HPDE6-E6E7 (cell line): Measurements from ENCODE around the gene PHGDH.
"Not testable (repeated sequence)": the region's sequence is repeated elsewhere in the genome, so short reads cannot be mapped to it uniquely, and the experiment has no call there.

ENCODE experiments used
- DNase-seq: peaks from one replicate; pipeline ENCODE4 v3.0.0; 2011; ENCODE audit warnings: missing footprints; ENCODE audit errors: extremely low spot score

The PHGDH gene

GRCh38 chr1:119711804-119712341, at the start of gene PHGDH:
TSS of gene PHGDH (plus strand) at chr1:119711934. CDS start at chr1:119712023, 89 bp downstream.
- peak; percentile 90 for DNase-seq

DNA sequence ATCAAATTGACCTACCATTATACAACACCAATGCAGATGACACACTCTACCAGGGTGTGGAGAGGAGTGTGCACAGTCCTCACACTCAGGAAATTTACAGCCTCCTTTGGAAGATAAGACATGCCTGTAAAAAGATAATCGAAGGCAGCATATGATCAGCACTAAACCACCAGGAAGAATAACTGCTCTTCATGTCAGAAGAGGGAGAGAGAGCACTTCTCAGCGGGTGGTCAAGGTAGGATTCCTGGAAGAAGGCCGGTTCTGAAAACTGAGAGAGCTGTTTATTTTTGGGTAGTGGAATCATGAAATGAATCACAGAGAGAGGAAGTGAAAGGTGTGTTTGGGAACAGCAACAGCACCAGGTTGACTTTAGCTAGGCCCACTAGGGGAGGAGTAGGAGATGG, 49.7 kb upstream of the PHGDH start:
- DNase-seq, result no peak

- no peak for DNase-seq
These were observed 47.7 kb upstream of the PHGDH start for GRCh38 chr1:119664067-119664466.

- no peak for DNase-seq
These were observed 44.6 kb upstream of the PHGDH start for GRCh38 chr1:119667173-119667572.

DNA sequence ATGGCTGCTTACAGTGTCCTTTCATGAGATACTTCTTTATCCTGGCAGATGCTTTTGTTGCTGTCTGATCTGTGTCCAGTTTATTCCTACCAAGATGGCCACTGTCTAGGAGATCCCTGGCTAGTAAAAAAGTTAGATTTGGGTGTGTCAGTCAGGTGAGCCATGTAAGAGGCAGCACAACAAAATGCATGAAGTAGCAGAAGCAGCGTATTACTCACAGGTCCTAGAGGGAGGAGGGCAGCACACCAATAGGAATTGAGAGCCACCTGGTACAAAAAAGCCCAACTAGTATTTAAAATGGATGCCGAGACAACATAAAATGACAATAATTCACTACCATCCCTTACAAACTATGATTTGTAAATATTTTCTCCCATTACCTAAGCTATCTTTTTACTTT, 40.8 kb upstream of the PHGDH start:
- DNase-seq, result no peak

DNA sequence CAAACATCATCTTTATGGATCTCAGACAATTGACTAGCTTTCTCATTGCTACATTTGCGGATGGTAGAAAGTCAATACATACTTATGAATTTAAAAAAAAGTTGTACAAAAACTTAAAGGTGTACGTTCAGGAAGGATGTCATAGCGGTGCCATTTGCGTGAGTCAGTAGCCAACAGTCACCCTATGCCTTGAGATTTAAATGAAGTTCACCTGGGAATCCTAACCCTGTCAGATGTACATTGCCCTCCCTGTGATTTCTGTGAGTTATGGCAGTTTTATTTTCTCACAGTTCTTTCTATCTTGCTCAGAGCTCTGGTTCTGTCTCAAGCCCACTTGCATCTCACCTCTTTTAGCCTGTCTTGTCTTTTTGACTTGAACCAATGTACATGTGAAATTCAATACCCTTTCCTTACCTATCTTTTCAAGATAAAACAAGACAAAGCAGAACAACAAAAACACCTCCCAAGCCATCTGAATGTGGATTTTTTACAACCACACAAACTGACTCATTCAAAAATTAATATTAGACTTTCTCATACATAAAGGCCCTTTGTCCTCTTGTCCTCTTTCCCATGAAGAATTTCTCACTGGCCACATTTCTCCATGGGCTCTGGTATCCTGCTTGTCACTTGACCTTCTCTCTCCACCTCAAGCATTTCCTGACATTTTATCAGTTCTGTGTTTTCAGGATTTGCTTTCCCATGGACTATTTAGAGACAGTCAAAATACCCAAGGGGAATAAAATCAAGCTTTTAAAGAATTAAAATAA, 38.4 kb upstream of the PHGDH start:
- no peak for DNase-seq

DNA sequence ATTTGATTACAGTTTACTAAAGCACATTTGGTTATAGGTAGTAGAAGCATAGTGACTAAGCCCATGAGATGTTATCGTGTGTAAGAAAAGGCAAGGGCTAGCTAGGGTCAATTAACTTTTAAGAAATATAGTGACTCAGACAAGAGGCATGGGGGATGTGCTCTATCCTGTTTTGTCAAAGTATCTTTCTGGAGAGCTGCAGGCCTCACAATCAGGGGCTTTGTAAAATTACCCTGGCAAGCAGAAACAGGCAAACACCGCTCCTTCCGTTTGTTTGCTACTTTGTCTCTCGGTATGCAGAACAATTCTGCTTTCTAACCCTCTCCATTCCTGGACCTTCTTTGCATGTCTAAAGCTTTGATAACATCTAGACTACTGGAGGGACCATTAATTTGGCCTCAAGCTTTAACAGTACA, 37.6 kb upstream of the PHGDH start:
- DNase-seq, result no peak

DNA sequence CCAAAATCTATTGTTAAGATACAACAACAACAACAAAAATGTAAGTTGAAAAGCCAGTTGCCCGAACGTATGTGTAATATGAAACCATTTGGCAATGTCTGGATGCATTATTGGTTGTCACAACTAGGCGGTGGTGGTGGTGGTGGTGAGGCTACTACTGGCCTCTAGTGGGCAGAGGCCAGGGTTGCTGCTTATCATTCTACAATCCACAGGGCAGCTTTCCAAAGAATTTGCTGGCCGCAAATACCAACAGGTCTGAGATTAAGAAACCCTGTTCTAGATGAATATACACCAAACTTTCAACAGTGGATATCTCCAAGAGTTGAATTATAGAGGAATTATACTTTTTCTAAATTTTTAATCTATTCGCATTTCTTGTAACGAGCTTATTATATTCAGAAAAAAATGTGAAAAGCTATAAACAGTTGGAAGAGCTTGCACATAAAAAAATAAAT, 36.9 kb upstream of the PHGDH start:
- no peak for DNase-seq

- DNase-seq, result peak; percentile 69
These were observed 36.1 kb upstream of the PHGDH start for GRCh38 chr1:119675349-119676345.

- DNase-seq, result no peak
These were observed 35.0 kb upstream of the PHGDH start for GRCh38 chr1:119676571-119677206.

GRCh38 chr1:119679223-119679622, 32.5 kb upstream of the PHGDH start:
- DNase-seq, result no peak

DNA sequence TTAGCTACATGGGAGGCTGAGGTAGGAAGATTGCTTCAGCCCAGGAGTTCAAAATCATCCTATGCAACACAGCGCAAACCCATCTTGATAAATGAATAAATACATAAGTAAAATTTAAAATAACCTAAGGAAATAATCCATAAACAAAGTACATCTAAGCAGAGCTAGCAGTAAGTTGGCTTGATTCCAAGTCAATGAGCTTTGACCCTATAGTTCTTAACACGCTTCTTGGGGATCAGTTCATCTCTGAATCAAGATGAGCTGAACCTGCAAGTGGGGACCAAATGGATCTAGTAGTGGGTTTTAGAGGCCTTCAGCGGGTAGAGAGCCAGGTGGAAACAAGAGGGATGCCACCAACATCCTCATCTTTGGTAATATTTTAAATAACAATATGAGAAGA, 31.5 kb upstream of the PHGDH start:
- DNase-seq, result no peak

DNA sequence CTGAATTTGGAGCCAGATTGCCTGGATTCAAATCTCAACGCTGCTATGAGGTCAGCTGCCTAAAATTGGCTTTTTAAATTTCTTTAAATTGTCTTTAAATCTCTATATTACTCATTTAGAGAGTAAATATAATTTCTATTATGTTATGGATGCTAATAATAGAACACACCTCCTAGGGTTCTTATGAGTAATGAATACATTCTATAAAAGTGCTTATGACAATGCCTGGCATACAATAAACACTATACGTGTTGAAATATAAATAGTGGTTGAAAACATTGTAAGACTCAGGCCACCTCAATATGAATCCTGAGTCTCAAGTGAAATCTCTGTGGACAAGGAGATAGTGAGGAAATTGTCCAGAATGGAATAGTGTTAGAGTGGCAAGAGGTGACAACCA, 31.0 kb upstream of the PHGDH start:
- DNase-seq, result no peak

DNA sequence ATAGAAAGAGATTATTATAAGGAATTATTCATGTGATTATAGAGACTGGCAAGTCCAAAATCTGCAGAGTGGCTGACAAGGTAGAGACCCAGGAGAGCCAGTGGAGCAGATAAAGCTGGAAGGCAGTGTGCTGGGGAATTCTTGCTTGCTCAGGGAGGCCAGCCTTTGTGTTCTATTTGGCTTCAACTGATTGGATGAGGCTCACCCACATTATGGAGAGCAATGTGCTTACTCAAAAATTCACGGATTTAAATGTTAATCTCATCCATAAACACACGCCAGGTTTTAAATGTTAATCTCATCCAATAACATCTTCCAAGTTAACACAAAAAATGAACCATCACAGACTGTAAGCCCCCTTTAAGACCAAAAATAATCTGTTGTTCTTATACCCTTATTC, 30.2 kb upstream of the PHGDH start:
- DNase-seq, result no peak

DNA sequence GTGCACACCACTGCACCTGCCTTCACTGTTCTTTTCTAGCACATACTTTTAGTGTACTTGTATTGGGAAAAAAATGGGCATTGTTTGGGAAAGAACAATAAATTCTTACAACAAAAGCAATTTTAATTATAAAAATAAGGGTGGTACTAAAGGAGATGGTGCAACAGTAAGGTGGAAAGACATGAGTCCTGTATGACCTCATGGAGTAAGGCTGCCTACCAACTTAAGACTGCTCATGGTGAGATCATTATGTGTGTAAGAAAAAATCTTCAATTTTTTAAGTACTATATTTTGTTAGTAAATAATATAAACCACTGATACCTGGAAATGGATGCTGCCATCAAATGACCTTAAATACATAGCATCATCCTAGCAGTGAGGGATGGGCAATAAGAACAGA, 29.6 kb upstream of the PHGDH start:
- no peak for DNase-seq

GRCh38 chr1:119683893-119684292, 27.8 kb upstream of the PHGDH start:
- no peak for DNase-seq

GRCh38 chr1:119686661-119687060, 25.1 kb upstream of the PHGDH start:
- DNase-seq, result peak; percentile 69

DNA sequence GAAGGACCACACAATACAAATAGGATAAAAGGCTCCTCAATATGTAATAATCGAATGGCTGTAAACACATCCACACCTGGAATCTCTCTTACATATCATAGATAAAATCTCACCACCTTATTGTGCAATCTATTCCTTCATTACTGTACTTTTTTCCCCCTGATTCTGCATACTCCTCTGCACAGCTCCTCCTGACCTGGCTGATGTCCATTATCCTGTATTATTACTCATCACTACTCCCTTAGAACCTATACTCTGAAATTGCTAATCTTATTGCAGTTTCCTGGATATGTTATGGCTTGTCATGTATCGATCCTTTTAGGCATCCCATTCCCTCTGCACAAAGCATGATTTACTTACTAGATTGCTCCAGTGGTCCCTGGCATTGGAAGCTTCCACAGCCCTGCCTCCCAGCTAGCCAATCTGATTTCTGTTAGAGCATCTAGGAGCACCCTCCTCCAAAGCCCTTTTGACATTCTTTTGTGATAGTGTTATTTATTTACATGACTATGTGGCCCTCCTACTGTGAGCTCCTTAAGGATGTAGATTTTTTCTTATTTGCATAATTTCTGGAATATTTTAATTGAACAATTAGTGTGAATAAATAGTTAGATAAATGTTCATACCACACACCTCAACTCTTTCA, 24.2 kb upstream of the PHGDH start:
- no peak for DNase-seq

- DNase-seq, result no peak
These were observed 22.9 kb upstream of the PHGDH start for GRCh38 chr1:119688810-119689209.

GRCh38 chr1:119689511-119689910, 22.2 kb upstream of the PHGDH start:
- no peak for DNase-seq

DNA sequence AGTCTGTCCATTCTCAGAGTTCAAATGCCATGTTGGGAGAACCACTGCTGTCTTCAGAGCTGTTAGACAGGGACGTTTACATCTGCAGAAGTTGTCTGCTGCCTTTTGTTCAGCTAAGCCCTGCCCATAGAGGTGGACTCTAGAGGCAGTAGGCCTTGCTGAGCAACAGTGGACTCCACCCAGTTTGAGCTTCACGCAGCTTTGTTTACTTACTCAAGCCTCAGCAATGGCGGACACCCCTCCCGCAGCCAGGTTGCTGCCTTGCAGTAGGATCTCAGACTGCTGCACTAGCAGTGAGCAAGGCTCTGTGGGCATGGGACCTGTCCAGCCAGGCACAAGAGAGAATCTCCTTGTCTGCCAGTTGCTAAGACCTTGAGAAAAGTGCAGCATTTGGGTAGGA, 14.9 kb upstream of the PHGDH start:
- DNase-seq, result not testable (repeated sequence)
